Measurements from ENCODE around the gene IRX4. TPM values are rescaled to one million over a fixed set of nuclear protein-coding genes. Genes with fewer than 3 reads are reported as not detected.

Gene IRX4
- total RNA-seq, 1 donor: not detected

Other genes starting within 250 kb of the IRX4 start
- 13.2 TPM for gene MRPL36, start 83.1 kb downstream of the IRX4 start, total RNA-seq
- 10.3 TPM for gene NDUFS6, start 81.5 kb downstream of the IRX4 start, total RNA-seq

Data from mononuclear cell (primary cell).